ENCODE data around the gene PYGB.

DNA sequence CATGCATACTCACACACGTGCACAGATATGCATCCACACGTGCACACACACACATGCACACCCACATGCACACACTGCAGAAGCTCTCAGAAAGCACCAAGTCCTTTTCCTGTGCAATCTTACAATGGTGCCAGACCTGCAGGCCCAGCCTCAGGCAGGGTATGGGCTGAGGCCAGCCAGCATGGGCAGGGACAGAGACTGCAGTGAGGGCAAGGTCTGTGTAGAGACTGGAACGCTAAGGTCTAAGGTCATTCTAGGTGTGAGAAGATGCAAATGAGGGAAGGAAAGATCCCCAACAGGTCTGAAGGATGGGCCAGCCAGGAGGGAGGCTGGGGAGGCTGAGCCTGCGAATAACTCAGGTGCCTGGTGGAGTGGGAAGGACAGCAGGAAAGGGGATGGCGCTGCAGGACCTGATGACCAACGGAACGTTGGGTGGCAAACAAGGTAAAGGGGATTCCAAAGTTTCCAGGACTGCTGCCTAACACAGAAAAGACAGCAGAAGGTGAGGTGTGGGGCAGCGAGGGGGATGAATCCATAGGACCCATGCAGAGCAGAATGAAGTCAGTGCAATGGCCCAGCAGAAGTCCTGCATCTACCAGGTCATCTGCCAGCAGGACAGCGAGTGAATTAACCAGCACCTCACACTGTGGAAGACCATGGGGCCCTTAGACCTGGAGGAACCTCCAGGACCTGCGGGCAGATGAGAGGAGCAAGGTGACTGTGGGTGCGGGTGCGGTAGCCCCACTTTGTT is 75.8 kb downstream of the PYGB start:
- TF ChIP-seq EP300 (IDR thresholded peaks at IDR 0.05): no peak
- no peak for TF ChIP-seq POLR2A (IDR thresholded peaks at IDR 0.05)
- TF ChIP-seq, protein P1, sequence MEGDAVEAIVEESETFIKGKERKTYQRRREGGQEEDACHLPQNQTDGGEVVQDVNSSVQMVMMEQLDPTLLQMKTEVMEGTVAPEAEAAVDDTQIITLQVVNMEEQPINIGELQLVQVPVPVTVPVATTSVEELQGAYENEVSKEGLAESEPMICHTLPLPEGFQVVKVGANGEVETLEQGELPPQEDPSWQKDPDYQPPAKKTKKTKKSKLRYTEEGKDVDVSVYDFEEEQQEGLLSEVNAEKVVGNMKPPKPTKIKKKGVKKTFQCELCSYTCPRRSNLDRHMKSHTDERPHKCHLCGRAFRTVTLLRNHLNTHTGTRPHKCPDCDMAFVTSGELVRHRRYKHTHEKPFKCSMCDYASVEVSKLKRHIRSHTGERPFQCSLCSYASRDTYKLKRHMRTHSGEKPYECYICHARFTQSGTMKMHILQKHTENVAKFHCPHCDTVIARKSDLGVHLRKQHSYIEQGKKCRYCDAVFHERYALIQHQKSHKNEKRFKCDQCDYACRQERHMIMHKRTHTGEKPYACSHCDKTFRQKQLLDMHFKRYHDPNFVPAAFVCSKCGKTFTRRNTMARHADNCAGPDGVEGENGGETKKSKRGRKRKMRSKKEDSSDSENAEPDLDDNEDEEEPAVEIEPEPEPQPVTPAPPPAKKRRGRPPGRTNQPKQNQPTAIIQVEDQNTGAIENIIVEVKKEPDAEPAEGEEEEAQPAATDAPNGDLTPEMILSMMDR (IDR thresholded peaks at IDR 0.05): no peak

Measured in tibial nerve (tissue), 4 donors.